T-helper 22 cell (primary cell): ENCODE data around the gene RPIA.
"Not testable (repeated sequence)": the region's sequence is repeated elsewhere in the genome, so short reads cannot be mapped to it uniquely, and the experiment has no call there.

Experiments
- DNase-seq: peaks from one replicate; pipeline ENCODE4 v3.0.0-alpha.2; 2020; ENCODE audit warnings: low read depth

The RPIA gene

GRCh38 chr2:88773233-88774028 is 82.0 kb downstream of the RPIA start:
- not testable (repeated sequence) for DNase-seq

- not testable (repeated sequence) for DNase-seq
These were observed 97.7 kb downstream of the RPIA start for GRCh38 chr2:88789213-88789612.

GRCh38 chr2:88795932-88796331 is 104.5 kb downstream of the RPIA start:
- not testable (repeated sequence) for DNase-seq

GRCh38 chr2:88796523-88796922 is 105.0 kb downstream of the RPIA start:
- DNase-seq: not testable (repeated sequence)

GRCh38 chr2:88797164-88797563 is 105.7 kb downstream of the RPIA start:
- not testable (repeated sequence) for DNase-seq
